A549 (cell line): ENCODE data around the gene TANGO2.

Experiments used
- EP300 ChIP-seq, 2 experiments: fragments of >200 bp; sonication (Bioruptor Twin); formaldehyde crosslinking; IDR thresholded peaks; 2 replicates in 1 of 2; 3 replicates in 1 of 2; pipeline ENCODE4 v1.6.1; 2016 to 2017
- POLR2A ChIP-seq: IDR thresholded peaks from 2 replicates; pipeline ENCODE4 v1.6.1; 2012; ENCODE audit warnings: mild to moderate bottlenecking, low read length
- TF ChIP-seq, protein P1 (sequence below): fragments of >200 bp; sonication (Bioruptor Twin); formaldehyde crosslinking; IDR thresholded peaks from 3 replicates; pipeline ENCODE4 v1.5.1; 2016

DNA sequence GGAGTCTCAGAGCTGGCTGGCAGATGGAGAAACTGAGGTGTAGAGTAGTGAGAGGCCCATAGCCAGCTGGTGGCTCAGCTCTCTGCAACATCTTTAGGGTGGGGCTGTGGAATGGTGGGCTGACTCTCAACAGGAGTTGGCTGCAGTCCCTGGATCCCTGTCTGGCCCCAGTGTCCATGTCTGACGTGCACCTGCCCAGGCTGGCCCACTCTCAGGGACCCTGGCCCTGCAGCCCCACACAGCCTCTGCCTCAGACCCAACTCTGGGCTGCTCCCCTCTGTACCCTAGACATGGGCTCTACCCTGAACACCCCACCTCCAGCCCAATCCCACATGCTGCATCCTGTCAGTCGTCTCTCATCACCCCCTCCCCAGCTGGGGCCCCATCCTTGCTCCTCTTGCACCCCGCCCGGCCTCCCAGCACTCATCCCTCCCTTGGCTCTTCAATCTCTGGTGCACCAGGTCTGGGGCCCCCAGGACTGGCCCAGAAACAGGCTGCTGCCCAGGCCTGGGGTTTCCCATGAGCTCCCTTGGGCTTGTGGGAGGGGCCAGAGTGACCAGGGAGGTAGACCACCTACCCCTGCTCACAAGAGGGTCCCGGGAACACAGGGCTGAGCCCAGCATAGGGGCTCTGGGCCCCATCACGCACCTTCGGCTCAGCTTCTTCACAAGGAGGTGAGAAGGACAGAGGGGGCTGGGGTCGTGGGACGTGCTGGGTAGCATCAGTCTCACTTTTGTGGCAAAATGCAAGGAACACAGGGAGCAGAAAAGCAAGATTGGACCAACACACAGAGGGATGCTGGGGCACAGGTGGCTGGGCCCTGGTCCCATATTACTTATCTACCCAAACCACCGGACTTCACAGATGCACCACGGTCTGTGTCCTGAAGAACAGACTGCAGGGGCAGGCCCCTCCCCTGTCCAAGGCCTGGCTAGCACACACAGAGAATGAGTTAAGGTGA, 35.8 kb upstream of the TANGO2 start:
- TF ChIP-seq POLR2A (no peak), EP300 (IDR thresholded peaks at IDR 0.05) (no peak)
- TF ChIP-seq, protein P1, sequence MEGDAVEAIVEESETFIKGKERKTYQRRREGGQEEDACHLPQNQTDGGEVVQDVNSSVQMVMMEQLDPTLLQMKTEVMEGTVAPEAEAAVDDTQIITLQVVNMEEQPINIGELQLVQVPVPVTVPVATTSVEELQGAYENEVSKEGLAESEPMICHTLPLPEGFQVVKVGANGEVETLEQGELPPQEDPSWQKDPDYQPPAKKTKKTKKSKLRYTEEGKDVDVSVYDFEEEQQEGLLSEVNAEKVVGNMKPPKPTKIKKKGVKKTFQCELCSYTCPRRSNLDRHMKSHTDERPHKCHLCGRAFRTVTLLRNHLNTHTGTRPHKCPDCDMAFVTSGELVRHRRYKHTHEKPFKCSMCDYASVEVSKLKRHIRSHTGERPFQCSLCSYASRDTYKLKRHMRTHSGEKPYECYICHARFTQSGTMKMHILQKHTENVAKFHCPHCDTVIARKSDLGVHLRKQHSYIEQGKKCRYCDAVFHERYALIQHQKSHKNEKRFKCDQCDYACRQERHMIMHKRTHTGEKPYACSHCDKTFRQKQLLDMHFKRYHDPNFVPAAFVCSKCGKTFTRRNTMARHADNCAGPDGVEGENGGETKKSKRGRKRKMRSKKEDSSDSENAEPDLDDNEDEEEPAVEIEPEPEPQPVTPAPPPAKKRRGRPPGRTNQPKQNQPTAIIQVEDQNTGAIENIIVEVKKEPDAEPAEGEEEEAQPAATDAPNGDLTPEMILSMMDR: no peak
